ENCODE data around the gene CCNL2.
A peak's percentile ranks its signal among the peaks of the same experiment; 100 is the strongest.
"Not testable (repeated sequence)": the region's sequence is repeated elsewhere in the genome, so short reads cannot be mapped to it uniquely, and the experiment has no call there.

CCNL2 gene

DNA sequence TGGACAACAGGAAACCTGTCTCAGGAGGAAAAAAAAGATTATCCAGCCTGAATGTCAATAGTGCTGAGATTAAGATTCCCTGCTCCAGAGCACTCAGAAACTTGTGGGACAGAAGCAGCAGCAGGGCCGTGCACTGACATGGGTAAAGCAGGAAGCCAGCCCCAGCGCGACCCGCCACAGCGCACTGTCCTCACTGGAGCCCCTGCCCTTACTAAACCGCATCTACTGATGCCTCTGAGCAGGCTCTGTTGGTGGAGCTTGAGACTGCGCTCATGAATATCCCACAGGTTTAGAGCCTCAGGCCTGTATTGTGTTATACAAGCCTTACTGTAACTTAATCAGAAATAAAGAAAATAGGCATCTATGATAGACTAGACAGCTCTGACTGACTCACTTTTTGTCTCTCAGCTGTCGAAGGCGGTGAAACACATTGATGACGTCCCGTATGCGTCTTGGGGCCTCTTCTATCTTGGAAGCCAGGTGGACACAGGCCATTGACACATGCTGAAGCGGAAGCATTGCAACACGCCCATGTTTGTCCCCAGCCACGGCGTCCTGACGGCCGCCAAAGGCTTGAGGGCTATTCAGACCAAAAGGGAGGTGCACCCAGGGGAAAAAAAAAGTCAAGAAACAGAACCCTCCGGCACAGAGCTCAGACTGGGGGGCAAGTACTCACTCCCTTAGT, 1.2 kb downstream of the CCNL2 start:
- DNase-seq, result peak; percentile 23

GRCh38 chr1:1395166-1395565, 4.0 kb downstream of the CCNL2 start:
- DNase-seq, result no peak

- no peak for DNase-seq
These were observed 5.0 kb downstream of the CCNL2 start for GRCh38 chr1:1394116-1394515.

DNA sequence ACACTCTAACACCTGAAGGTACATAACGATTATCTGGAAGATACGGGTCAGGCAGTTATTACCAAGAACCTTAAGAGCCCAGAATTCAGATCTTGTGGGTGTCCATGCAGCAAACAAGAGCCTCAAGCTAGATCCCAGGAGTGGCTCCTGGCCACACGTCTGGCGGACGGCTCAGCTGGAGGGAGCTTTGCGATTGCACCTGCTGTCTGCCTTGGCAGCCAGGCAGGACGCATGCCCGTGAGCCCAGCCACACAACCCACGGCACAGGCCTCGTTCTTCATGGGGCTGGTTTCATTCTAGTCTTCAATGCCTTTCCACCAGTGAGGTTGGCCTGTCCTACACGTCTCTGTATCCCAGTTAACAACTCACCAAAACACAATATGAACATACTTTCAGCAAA, 5.7 kb downstream of the CCNL2 start:
- no peak for DNase-seq

GRCh38 chr1:1393014-1393413, 6.1 kb downstream of the CCNL2 start:
- no peak for DNase-seq

DNA sequence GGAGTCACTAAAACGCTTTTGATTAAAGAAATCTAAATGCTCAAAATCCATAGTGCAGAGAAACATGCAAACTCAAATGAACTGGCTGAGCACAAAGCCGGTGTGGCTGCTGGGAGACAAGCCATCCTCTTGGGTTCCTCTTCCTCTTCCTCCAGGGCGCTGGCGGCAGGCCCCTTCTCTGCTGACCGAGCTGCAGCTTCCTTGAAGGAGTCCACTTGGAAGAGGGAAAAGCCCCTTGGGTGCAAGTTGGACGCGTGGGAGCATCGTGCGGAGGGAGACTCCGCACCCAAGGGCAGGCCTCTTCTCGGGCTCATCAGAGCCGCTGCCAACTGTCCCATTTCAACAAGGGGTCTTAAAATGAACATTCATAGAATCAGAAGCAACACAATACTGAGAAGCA, 7.9 kb downstream of the CCNL2 start:
- DNase-seq, result no peak

GRCh38 chr1:1390675-1391074, 8.5 kb downstream of the CCNL2 start:
- no peak for DNase-seq

DNA sequence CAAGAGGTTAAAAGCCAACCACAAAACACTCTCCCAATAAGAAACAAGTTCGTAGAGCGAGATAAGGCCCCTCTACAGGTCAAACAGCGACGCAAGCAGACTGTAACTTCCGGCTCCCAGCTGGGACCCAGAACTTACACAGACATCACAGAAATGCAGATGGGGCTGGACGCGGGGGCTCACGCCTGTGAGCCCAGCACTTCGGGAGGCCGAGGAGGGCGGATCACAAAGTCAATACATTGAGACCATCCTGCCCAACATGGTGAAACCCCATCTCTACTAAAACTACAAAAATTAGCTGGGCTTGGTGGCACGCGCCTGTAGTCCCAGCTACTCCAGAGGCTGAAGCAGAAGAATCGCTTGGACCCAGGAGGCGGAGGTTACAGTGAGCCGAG, 11.1 kb downstream of the CCNL2 start:
- no peak for DNase-seq

DNA sequence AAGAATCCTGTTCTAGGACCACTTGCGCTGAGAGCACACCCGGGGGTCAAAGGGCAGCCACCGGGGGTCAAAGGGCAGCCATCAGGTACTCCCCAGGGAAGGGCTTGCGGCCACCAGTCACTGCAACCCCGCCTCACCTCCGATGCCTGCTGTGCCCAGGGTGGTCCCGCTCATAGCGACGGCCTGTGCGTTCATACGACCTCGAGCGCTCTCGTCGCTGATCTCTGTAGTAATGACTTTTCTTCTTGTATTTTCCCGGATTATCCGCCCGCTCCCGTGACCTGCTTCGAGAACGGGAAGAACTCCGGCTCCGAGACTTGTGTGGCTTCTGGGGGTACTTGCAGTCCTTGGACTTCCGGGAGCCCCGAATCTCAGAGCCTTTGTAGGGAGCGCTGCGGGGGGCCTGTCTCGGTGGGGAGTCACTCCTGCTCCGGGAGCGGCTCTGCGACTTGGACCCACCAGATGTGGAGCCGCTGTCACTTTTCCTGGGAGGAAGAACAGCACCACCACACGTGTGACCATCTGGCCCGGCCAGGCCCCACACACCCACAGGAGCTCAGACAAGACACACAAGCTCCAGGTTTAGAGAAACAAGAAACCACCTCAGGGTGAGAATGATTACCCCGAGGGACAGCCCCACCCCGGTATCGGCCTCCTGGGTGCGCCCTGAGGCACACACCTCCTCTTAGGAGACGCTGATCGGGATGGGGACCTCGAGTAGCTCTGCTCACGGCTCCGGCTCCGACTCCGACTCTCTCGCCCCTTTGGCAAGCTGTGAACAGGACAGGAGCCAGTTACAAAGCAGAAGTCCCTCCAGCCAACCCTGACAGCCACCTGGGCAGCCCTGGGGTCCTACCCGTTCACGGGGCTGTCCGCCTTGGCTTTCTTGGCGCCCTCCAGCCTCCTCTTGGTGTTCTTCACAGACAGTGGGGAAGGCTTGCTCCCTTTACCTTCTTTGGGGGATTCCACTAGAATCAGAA, 11.7 kb downstream of the CCNL2 start:
- DNase-seq, result no peak

GRCh38 chr1:1385931-1386330, 13.2 kb downstream of the CCNL2 start:
- no peak for DNase-seq

DNA sequence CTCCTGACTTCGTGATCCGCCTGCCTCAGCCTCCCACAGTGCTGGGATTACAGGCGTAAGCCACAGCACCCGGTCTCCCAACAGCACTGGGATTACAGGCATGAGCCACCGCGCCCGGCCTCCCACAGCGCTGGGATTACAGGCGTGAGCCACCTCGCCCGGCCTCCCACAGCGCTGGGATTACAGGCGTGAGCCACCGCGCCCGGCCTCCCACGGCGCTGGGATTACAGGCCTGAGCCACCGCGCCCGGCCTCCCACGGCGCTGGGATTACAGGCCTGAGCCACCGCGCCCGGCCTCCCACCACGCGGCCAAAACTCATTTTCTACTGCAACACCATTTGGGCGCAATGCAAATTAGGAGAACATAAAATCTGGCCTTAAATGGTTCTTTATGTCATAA, 13.8 kb downstream of the CCNL2 start:
- DNase-seq, result not testable (repeated sequence)

GRCh38 chr1:1381294-1381693, 17.8 kb downstream of the CCNL2 start:
- no peak for DNase-seq

DNA sequence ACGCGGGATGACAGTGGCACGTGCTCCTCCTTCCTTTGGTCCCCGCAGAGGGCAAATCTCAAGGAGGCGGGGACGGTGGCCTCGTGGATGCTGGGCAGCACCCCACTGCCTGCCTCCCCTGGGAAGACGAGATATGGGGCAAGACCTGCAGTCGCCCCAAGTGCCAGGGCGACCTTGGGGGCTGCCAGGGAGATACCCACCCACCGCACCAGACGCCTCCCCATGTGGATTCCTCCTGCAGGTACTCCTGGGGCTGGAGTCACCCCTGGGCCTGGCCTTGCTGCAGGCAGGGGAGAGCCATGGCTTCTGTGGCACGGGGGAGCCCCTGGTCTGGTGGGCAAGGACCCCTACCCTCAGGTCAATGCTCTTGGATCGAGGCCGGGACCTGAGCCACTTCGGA, 18.3 kb downstream of the CCNL2 start:
- DNase-seq, result no peak

DNA sequence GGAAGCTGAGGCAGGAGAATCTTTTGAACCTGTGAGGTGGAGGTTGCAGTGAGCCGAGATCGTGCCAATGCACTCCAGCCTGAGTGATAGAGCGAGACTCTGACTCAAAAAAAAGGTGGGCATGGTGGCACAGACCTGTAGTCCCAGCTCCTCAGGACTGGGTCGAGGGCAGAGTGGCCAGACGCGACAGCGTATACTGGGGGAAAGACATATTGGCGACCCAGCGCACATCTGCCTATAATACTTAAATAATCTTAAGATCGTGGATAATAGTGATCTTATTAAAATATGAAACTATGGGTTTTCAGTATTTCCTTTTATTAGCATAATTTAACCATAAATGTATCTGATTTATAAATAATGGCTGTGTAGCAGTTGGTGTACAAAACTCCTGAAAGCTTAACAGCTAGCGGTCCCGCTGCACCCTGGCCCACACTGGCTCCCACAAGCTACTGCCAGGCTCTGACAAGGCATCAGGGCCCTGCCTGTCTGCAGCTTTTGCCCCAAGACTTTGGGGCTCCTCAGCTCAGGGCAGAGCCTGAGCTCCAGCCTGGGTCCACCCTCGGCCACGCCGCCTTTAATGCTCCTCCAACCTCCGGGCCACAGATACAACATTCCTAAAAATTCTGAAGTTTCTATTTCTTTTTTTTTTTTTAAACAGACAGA, 21.5 kb downstream of the CCNL2 start:
- DNase-seq, result no peak

DNA sequence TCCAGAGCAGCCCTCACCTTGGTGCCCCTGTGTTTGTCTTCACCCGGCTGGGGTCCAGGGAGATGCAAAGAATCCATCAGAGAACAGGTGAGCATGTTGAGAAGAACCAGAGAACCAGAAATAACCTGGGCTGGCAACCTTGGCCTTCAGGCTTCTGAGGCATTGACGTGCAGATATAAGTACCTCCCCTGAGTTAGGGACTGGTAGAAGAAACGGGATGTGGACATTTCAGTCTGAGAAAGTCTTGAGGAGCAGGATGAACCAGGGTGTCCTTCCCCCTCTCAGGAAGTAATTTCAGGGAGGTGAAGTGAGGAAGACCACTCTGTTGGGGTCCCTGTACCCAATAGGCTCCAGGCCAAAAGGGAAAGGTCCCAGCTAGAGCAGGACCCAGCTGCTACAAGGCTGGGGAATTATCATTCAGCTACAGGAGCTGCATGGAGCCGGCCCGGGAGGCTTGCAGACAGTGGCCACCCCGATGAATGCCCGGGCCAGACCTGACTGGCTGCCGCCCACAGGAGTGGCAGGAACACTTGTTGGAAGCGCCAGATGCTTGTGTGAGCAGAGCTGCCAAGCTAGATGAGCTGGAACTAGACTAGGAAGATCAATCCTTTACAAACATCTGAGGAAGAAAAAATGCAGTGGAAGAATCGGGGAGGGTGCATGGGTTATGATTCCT, 22.4 kb downstream of the CCNL2 start:
- no peak for DNase-seq

- peak; percentile 100 for DNase-seq
These were observed 24.0 kb downstream of the CCNL2 start, which contains the start of gene AURKAIP1 for GRCh38 chr1:1374929-1375662. TSS of gene AURKAIP1 (minus strand) at chr1:1375207. CDS start at chr1:1374756, 451 bp downstream.

GRCh38 chr1:1374589-1374928, 24.6 kb downstream of the CCNL2 start:
- DNase-seq, result no peak

DNA sequence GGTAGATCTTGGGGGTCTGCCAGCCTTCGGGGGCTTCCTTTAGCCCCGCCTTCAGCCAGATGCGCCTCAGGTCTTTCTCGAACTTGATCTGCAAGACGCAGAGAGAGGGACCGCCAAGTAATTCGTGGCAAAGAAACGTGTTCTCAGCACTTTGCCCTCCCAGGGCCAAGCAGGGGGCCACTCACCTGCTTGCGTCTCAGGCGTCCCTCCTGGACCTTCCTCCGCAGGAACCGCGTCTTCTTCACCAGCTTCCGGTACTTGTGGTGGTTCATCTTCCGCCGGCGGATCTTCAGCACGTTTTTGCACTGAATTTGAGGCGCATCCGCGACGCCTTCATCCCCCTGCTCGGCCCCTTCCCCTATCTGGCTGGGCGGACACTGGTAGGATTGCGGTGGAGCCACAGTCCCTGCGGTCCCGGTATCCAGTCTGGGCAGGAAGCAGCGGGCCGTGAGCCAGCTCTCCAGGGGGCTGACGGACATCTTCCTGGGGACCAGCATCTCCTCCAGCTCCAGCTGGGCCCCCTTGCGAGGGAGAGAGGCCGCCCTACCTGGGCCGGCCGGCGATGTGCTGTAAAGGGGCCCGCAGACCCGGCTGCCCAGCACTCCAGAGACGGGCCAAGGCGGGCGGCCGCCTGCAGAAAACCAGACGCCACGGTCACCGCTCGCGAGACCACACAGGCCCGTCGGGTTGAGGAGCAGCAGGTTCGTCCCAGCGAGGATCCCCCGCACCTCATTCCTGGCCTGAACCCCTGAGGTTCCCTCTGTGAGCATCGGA, 25.1 kb downstream of the CCNL2 start:
- DNase-seq, result no peak

DNA sequence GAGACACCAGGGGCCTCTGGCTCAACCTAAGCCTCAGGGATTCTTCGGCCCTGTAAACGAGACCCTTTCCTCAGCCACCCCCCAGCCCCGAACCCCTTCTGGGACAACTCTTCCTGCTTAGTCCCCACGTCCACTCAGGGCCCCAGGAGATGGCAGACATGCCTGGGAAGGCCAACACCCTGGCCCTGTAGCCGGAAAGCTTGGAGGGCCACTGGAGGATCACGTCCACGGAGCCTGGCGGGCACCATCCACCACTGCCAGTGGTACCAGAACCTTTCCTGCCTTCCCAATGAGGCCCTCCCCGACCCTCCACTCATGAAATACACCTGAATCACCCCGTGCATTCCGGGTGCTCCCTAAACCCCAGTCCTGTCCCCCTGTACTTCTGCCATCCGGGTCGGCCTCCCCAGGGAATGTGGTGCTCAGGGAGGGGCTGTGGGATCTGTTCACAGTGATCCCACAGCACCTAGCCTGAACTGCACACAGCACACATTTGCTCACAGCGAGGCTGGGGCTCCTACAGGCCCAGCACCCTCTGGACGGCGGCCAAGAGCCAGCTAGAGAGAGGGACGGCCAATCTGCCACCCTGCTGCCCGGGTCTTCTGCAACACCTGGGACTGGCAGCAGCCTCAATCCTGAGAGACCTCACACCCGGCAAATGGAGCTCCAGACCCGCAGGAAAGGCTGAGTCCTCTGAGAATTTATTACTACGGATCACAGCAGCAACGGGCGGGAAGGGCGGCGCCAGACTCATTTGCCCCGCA, 25.9 kb downstream of the CCNL2 start:
- no peak for DNase-seq
